Renal pelvis (tissue), 4 donors: Measurements from ENCODE around the gene DTD1. TPM values are rescaled to one million over a fixed set of nuclear protein-coding genes. Genes with fewer than 3 reads are reported as not detected.
A peak's percentile ranks its signal among the peaks of the same experiment; 100 is the strongest.
"Not testable (repeated sequence)": the region's sequence is repeated elsewhere in the genome, so short reads cannot be mapped to it uniquely, and the experiment has no call there.

Experiments
- DNase-seq: peaks from one replicate; pipeline ENCODE4 v3.0.0-alpha.2; 2013
- polyA plus RNA-seq, 3 donors: library from polyadenylated mRNA; unstranded; fragments of 120-200 nt; gene quantifications; one replicate each; pipeline ENCODE4 v1.2.1, GENCODE V29; 2013; ENCODE audit not compliant: insufficient read length in 3 of 3

The DTD1 gene
- polyA plus RNA-seq, 3 donors: 30.3 to 35.5 (median 34.9) TPM

GRCh38 chr20:18737140-18737539 is 149.3 kb downstream of the DTD1 start:
- no peak for DNase-seq

GRCh38 chr20:18738055-18738454 is 150.2 kb downstream of the DTD1 start:
- DNase-seq: no peak

GRCh38 chr20:18738888-18739287 is 151.0 kb downstream of the DTD1 start:
- no peak for DNase-seq

- DNase-seq: peak; percentile 78
Measured at GRCh38 chr20:18739751-18740166, 151.9 kb downstream of the DTD1 start.

GRCh38 chr20:18740726-18741125 is 152.9 kb downstream of the DTD1 start:
- DNase-seq: no peak

- no peak for DNase-seq
Measured at GRCh38 chr20:18742841-18743240, 155.0 kb downstream of the DTD1 start.

- no peak for DNase-seq
Measured at GRCh38 chr20:18743665-18744440, 156.0 kb downstream of the DTD1 start.

- DNase-seq: no peak
Measured at GRCh38 chr20:18747090-18747489, 159.2 kb downstream of the DTD1 start.

DNA sequence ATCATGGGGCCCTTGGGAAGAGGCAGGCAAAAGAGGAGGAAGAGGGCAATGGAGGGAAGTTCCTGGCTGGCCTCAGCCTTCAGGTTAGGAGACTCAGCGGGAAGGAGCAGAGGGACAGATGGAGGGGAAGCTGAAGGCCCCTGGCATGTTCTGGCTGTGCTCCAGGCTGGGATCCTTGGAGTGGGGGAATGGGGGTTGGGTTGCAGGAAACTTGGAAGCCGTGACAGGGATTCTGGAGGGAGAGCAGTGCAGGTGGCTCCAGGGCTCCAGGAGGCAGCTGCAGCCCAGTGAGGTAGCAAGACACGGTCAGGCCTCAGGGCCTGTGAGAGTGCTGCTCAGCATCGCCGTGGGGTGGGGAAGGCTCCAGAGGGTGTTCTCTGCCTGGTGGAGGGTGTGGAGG is 161.1 kb downstream of the DTD1 start:
- no peak for DNase-seq

- DNase-seq: no peak
Measured at GRCh38 chr20:18749528-18749927, 161.7 kb downstream of the DTD1 start.

DNA sequence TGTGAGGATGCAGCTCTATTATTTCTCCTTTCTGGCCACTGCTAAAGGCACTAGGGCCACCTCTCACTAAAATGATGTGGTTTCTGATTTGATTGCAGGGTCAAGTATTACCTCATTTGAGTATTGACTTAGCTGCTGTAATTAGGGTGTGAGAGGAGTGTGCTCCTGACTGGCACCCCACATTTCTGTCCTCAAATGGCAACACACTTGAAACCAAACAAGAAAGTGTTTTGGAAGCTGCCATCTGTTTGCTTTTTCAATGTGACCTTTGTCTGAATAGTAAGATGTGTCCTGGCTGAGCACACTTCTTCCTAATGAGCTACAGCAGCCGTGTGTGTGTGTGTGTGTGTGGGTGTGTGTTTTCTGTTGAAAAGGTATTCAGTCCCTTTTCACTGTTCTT is 162.9 kb downstream of the DTD1 start:
- DNase-seq: no peak

DNA sequence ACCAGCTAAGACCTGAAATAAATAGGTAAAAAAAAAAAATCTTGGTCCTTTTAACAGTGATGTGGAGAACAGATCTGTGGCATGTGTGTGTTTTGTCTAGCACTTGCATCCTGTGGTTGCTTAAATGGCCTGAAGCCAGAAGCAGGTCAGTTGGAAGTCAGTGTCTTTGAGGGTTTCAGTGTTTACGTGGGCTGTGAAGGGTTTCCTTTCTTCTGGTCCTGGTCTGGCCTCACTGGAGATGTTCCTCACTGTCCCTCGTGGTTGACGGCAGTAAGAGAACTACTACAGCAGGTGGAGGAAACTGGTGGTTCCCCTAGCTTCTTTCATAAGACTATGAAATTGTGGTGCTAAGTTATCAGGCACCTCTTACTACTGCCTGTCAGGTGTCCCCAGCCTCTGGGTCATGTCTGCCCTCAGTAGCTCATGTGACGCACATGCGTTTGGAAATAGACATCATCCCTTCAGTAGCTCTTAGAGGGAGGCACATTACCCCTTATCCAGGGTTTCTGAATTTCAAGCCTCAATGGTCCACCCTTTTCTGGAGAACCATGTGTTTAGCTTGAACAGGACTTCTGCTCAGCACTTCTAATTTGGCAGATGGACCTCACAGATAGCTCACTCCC is 166.3 kb downstream of the DTD1 start:
- no peak for DNase-seq

DNA sequence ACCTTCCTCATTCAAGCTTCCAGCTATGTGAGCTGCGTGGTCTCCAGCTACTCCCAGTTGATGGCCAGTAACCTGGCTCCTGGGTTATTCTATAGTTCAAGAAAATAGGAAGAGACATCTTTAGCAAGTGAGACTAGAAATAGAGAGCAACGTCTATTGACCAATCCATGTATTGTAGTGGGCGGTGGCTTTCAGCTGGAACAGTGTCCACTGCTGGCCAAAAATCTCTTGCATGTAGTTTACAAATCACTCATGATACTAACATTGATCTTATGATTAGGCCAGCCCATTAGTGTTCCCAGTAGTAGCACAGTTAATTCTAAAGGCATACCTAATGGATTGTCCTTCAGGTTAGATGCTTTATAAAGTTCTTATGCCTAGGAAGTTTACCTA is 166.8 kb downstream of the DTD1 start:
- no peak for DNase-seq

DNA sequence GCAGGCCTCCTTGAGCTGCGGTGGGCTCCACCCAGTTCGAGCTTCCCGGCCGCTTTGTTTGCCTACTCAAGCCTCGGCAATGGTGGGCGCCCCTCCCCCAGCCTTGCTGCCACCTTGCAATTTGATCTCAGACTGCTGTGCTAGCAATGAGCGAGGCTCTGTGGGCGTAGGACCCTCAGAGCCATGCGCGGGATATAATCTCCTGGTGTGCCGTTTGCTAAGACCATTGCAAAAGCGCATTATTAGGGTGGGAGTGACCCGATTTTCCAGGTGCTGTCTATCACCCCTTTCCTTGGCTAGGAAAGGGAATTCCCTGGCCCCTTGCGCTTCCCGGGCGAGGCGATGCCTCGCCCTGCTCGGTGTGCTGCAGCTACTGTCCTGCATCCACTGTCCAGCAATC is 173.0 kb downstream of the DTD1 start:
- DNase-seq: not testable (repeated sequence)

GRCh38 chr20:18767676-18768075 is 179.8 kb downstream of the DTD1 start:
- DNase-seq: no peak

- DNase-seq: no peak
Measured at GRCh38 chr20:18773566-18773965, 185.7 kb downstream of the DTD1 start.

GRCh38 chr20:18774207-18774606 is 186.4 kb downstream of the DTD1 start:
- no peak for DNase-seq

- no peak for DNase-seq
Measured at GRCh38 chr20:18775633-18776032, 187.8 kb downstream of the DTD1 start.

GRCh38 chr20:18778690-18779392 is 191.0 kb downstream of the DTD1 start:
- no peak for DNase-seq

DNA sequence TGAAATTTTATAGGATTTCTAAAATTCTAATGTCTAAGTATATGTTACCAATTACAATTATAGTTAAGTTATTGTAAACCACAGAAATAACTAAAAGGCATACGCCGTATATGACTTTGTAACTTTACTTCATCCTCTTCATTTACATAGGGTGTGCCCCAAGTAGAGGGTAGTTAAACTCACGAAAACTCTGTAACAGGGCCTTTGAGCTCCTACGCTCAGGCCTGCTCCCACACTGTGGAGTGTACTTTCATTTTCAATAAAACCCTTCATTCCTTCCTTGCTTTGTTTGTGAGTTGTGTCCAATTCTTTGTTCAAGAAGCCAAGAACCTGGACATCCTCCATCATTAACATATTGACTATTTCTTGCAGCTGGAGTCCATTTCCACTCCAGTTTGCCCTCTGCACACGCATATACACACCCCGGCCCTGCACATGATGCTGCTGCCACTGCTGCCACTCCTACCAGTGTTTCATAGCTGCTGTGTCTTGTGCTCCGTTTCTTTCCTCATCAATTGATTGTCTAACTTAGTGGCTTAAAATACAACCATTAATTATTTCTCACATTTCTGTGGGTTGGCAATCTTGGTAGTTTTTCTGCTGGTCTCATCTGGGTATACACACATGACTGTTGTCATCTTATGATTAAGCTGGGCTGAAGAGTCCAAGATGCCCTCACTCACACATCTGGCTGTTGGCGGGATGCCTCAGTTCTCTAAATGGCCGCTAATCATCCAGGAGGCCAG is 192.7 kb downstream of the DTD1 start:
- DNase-seq: no peak

DNA sequence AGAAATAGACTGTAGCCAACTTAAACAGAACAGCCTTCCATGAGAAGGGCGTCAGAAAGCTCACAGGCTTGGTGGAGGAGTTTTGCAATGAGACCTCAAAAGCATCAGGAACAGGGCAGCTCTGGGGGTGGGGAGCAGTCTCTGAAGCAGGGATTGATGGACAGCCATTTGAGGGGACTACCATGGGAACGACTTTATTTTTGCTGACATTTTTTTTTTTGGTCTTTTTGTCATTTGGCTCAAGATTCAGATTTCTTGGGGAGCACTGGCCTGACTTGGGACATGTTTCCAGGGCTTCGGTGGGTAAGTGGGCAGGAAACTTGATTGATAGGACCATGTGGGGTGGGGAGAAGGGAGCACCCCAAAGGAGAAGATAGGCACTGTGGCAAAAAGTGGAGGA is 193.7 kb downstream of the DTD1 start:
- DNase-seq: no peak

DNA sequence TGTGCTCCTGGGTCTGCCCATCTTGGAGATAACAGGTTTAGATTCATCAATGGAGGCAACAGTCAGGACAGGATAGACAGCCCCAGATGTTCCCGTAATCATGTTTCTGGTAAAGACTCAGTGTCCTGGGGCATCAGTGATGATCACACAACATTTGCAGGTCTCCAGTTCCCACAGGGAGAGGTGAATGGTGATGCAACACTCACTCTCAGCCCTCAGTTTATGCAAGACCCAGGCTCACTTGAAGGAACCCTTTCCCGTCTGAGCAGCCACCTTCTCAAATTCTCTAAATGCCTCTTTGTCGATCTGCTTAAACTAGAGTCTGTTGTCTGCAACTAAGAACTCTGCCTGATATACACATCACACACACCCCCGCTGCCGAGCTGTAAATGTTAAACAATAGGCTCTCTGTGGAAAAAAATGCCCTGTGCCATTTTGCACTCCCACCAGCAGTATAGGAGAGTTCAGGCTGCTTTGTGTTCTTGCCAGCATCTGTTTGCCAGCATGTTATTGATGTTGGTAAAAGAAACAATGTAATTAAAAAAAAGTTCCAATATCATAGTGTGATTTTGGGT is 195.6 kb downstream of the DTD1 start:
- no peak for DNase-seq
